Kidney epithelial cell (primary cell): Measurements from ENCODE around the gene MRPL51. TPM values are rescaled to one million over a fixed set of nuclear protein-coding genes. Genes with fewer than 3 reads are reported as not detected.

Experiments used
- DNase-seq: peaks from one replicate; pipeline ENCODE4 v3.0.0-alpha.2; 2010; ENCODE audit warnings: low read depth
- H3K27me3 ChIP-seq: 2 replicates; pipeline ENCODE4 v1.6.0; 2011; ENCODE audit warnings: low read length; ENCODE audit not compliant: control insufficient read depth, insufficient read depth
- H3K36me3 ChIP-seq: 2 replicates; pipeline ENCODE4 v1.5.1; 2011; ENCODE audit warnings: low read length; ENCODE audit not compliant: control insufficient read depth, insufficient read depth
- H3K4me3 ChIP-seq: 2 replicates; pipeline ENCODE4 v1.5.1; 2011; ENCODE audit warnings: low read depth, mild to moderate bottlenecking, control low read depth, low read length
- total RNA-seq: library from RNA; depleted of rRNA; stranded (reverse); fragments of >200 nt; gene quantifications from 2 replicates; pipeline ENCODE4 v1.2.3, GENCODE V29; 2015
- TF ChIP-seq, protein P1 (sequence below): IDR thresholded peaks from 2 replicates; pipeline ENCODE4 v1.5.1; 2011; ENCODE audit warnings: mild to moderate bottlenecking, moderate library complexity, low read length, control low read depth, inconsistent platforms; ENCODE audit not compliant: insufficient read depth, poor library complexity, severe bottlenecking

The MRPL51 gene
- total RNA-seq, 1 donor from 2014 or later: 78.3 TPM

DNA sequence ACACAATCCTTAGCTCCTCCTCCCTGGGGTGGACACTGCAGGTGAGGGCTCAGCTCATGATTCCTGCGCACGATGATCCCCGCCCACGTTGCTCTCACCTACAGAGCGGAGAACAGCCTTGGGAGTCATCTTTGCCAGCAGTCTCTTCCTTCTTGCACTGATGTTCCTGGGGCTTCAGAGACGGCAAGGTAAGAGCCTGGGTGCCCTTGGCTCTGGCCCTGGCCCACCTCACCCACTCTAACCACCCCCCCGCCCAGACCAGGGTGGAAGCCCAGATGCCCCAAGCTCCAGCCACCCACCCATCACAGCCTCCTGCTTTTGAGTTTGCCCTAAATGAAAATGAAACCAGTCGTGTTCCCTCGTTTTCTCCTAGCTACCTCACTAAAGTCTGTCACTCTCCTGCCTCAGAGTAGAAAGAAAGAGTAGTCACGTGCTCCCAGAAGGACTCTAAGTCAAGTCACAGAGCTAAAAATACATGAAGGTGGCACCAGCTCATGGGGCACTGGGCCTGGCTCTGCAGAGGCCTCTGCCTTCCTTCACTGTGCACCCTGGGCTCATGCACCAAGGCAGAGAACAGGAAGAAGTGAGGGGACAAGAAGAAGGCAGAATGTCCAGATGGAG, 32.2 kb downstream of the MRPL51 start:
- no peaks in the 10 kb centered on the region for H3K27me3 ChIP-seq
- no peak for DNase-seq
- H3K36me3 ChIP-seq: peaks cover 2% of the 10 kb centered on the region
- TF ChIP-seq, protein P1, sequence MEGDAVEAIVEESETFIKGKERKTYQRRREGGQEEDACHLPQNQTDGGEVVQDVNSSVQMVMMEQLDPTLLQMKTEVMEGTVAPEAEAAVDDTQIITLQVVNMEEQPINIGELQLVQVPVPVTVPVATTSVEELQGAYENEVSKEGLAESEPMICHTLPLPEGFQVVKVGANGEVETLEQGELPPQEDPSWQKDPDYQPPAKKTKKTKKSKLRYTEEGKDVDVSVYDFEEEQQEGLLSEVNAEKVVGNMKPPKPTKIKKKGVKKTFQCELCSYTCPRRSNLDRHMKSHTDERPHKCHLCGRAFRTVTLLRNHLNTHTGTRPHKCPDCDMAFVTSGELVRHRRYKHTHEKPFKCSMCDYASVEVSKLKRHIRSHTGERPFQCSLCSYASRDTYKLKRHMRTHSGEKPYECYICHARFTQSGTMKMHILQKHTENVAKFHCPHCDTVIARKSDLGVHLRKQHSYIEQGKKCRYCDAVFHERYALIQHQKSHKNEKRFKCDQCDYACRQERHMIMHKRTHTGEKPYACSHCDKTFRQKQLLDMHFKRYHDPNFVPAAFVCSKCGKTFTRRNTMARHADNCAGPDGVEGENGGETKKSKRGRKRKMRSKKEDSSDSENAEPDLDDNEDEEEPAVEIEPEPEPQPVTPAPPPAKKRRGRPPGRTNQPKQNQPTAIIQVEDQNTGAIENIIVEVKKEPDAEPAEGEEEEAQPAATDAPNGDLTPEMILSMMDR: no peak
- no peak overlapping the region for H3K4me3 ChIP-seq

DNA sequence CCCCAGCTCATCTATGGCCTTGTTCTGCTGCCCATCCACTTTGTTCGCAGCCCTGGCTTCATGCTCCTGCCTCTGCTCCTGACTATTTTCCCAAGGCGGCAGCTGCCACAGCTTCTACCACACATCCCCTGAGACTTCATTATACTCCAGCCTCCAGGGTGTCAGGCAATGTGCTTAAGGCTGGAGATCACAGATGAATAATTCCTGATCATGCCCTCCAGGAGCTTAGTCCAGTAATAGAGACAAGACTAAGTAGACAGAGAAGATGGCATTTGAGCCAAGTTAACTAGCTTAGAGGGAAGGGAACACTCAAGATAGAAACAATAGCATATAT, 34.1 kb downstream of the MRPL51 start:
- Histone ChIP-seq H3K4me3 (no peak overlapping the region), H3K36me3 (no peaks in the 10 kb centered on the region), H3K27me3 (no peaks in the 10 kb centered on the region)
- DNase-seq: no peak
- TF ChIP-seq, protein P1: no peak

DNA sequence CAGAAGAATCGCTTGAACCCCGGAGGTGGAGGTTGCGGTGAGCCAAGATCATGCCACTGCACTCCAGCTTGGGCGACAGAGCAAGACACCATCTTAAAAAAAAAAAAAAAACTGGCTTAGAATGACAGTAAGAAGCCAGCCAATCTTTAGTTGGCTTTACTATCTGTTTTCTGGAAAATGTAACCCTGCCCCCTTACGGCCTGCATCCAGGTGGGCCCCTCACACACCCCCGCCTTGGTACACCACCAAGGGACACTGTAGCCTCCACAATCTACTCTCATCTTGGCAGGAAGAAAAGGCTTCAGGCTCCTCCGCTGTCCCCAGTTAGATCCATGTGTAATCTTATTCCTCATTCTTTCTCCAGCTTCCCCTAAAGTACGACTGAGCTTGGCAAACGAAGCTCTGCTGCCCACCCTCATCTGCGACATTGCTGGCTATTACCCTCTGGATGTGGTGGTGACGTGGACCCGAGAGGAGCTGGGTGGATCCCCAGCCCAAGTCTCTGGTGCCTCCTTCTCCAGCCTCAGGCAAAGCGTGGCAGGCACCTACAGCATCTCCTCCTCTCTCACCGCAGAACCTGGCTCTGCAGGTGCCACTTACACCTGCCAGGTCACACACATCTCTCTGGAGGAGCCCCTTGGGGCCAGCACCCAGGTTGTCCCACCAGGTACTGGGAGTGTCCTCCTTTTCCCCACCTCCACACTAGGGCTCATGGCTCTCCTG, 34.6 kb downstream of the MRPL51 start:
- TF ChIP-seq, protein P1: no peak
- Histone ChIP-seq H3K27me3 (no peaks in the 10 kb centered on the region), H3K4me3 (no peak overlapping the region), H3K36me3 (no peaks in the 10 kb centered on the region)
- no peak for DNase-seq

DNA sequence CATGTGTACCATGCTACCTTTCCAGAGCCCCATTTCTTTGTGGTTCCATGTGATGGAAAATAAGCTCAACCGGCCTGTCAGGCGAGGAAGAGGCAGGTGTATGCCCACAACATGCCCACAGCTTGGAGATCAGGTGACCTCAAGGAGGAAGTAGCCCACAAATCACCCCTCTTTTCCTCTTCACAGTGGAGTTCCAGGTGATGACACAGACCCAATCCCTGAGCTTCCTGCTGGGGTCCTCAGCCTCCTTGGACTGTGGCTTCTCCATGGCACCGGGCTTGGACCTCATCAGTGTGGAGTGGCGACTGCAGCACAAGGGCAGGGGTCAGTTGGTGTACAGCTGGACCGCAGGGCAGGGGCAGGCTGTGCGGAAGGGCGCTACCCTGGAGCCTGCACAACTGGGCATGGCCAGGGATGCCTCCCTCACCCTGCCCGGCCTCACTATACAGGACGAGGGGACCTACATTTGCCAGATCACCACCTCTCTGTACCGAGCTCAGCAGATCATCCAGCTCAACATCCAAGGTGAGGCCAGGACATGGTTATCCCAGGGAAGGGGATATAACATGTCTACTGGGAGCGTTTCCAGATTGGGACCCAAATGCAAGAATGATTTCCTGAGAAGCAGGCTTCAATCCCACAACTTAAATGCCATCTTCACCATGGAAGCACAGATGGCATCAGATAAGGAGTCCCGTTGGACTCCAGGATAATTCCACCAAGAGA, 35.7 kb downstream of the MRPL51 start:
- no peak for DNase-seq
- TF ChIP-seq, protein P1: no peak
- H3K4me3 ChIP-seq: no peak overlapping the region
- no peaks in the 10 kb centered on the region for H3K27me3 ChIP-seq
- H3K36me3 ChIP-seq: no peaks in the 10 kb centered on the region

DNA sequence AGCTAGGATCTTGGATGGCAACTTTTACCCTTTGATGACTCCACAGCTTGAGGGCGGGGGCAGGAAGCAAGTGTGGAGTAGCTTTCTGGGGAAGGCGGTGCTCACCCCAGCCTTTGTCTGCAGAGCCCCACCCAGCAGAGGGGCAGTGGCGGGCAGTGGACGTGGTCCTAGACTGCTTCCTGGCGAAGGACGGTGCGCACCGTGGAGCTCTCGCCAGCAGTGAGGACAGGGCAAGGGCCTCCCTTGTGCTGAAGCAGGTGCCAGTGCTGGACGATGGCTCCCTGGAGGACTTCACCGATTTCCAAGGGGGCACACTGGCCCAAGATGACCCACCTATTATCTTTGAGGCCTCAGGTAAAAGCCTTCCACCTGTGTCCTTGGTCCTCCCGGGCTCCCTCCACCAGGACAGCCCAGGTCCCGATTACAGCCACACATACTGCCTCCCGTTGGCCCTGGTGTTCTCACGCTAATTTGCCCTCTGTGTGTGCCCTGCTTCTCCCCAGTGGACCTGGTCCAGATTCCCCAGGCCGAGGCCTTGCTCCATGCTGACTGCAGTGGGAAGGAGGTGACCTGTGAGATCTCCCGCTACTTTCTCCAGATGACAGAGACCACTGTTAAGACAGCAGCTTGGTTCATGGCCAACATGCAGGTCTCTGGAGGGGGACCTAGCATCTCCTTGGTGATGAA, 40.0 kb downstream of the MRPL51 start:
- TF ChIP-seq, protein P1: no peak
- no peak for DNase-seq

More for the DNA sequence above, 40.0 kb downstream of the MRPL51 start:
- Histone ChIP-seq H3K27me3 (no peaks in the 10 kb centered on the region), H3K36me3 (no peaks in the 10 kb centered on the region), H3K4me3 (no peak overlapping the region)
